ENCODE data around the gene CEBPG. TPM values are rescaled to one million over a fixed set of nuclear protein-coding genes. Genes with fewer than 3 reads are reported as not detected.

The CEBPG gene
- polyA plus RNA-seq, 1 donor from 2014 or later, result 67.5 TPM

DNA sequence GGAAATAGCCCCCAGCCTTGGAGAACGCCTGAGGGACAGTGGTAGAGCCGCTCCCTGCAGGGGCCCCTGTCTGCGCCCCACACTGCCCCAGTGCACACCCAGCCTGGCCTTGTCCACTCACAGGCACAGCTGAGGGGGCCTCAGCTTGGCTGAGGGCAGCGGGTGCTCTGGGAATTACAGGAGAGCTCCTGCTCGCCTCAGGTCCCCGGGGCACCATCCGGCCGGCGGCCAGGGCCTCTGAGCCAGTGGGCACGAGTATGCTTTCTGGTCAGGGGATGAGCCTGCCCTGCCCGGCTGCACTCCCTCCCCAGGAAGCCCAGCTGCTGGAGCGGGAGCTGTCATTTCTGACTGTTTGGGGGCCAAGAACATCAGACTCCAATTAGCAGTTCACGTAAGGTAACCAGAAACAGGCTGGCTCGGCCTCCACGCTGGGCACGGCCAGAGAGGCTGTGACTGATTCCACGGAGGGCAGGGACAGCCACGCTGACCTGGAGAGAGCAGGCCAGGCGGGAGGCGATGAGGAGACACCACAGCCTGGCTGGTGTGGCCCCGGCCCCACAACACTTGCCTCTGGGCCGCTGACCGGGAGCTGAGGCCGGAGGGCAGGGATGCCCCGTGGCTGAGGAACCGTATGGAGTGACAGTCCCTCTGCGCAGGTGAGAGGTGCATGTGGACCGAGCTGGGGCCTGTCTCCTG is 15.4 kb downstream of the CEBPG start:
- Histone ChIP-seq H3K9me2 (ENCODE audit: insufficient read depth, low read length) (no peaks in the 10 kb centered on the region), H3F3A (ENCODE audit: insufficient read depth, low read length, poor library complexity, severe bottlenecking) (no peaks in the 10 kb centered on the region), H3K27me3 (ENCODE audit: insufficient read depth, low read depth, low read length) (no peaks in the 10 kb centered on the region), H3K36me3 (ENCODE audit: insufficient read depth, low read length) (no peaks in the 10 kb centered on the region), H3K27ac (ENCODE audit: low read length) (no peak overlapping the region), H3K4me3 (ENCODE audit: low read length) (no peak overlapping the region), H3K9ac (ENCODE audit: low read length) (no peak overlapping the region), H3K9me3 (ENCODE audit: low read length) (no peaks in the 10 kb centered on the region), H3K4me2 (ENCODE audit: low read length) (no peak overlapping the region), H2AFZ (ENCODE audit: low read depth, low read length) (no peak overlapping the region), H4K20me1 (ENCODE audit: insufficient read depth) (no peaks in the 10 kb centered on the region), H3K79me2 (replicated peaks; ENCODE audit: insufficient read depth, low read length) (peaks cover 3% of the 10 kb centered on the region)
- no peak for TF ChIP-seq EZH2 (IDR thresholded peaks at IDR 0.05; ENCODE audit: borderline replicate concordance, insufficient read depth, low read length, poor library complexity, severe bottlenecking)
- no peak for TF ChIP-seq POLR2AphosphoS5 (IDR thresholded peaks at IDR 0.05)
- no peak for TF ChIP-seq REST (IDR thresholded peaks at IDR 0.05; ENCODE audit: borderline replicate concordance)
- TF ChIP-seq EP300 (conservative IDR thresholded peaks at IDR 0.05; ENCODE audit: poor library complexity, severe bottlenecking), result no peak
- TF ChIP-seq, protein P1, sequence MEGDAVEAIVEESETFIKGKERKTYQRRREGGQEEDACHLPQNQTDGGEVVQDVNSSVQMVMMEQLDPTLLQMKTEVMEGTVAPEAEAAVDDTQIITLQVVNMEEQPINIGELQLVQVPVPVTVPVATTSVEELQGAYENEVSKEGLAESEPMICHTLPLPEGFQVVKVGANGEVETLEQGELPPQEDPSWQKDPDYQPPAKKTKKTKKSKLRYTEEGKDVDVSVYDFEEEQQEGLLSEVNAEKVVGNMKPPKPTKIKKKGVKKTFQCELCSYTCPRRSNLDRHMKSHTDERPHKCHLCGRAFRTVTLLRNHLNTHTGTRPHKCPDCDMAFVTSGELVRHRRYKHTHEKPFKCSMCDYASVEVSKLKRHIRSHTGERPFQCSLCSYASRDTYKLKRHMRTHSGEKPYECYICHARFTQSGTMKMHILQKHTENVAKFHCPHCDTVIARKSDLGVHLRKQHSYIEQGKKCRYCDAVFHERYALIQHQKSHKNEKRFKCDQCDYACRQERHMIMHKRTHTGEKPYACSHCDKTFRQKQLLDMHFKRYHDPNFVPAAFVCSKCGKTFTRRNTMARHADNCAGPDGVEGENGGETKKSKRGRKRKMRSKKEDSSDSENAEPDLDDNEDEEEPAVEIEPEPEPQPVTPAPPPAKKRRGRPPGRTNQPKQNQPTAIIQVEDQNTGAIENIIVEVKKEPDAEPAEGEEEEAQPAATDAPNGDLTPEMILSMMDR (IDR thresholded peaks at IDR 0.05; ENCODE audit: poor library complexity, severe bottlenecking), result no peak
- TF ChIP-seq SMC3 (conservative IDR thresholded peaks at IDR 0.05; ENCODE audit: poor library complexity), result no peak
- TF ChIP-seq MXI1 (conservative IDR thresholded peaks at IDR 0.05; ENCODE audit: poor library complexity, severe bottlenecking), result no peak
- no peak for TF ChIP-seq TAF1 (IDR thresholded peaks at IDR 0.05; ENCODE audit: low read depth)
- no peak for TF ChIP-seq RAD21 (conservative IDR thresholded peaks at IDR 0.05)

GRCh38 chr19:33389421-33390100 is 16.1 kb downstream of the CEBPG start:
- no peak overlapping the region for H3K4me3 ChIP-seq (ENCODE audit: low read length)
- no peak overlapping the region for H3K4me2 ChIP-seq (ENCODE audit: low read length)
- H3K9me2 ChIP-seq (ENCODE audit: insufficient read depth, low read length), result no peaks in the 10 kb centered on the region
- H3K9ac ChIP-seq (ENCODE audit: low read length), result no peak overlapping the region
- no peaks in the 10 kb centered on the region for H3K9me3 ChIP-seq (ENCODE audit: low read length)
- H3F3A ChIP-seq (ENCODE audit: insufficient read depth, low read length, poor library complexity, severe bottlenecking), result no peaks in the 10 kb centered on the region
- no peak overlapping the region for H3K27ac ChIP-seq (ENCODE audit: low read length)
- no peaks in the 10 kb centered on the region for H3K36me3 ChIP-seq (ENCODE audit: insufficient read depth, low read length)
- no peaks in the 10 kb centered on the region for H3K27me3 ChIP-seq (ENCODE audit: insufficient read depth, low read depth, low read length)
- H4K20me1 ChIP-seq (ENCODE audit: insufficient read depth), result no peaks in the 10 kb centered on the region
- H2AFZ ChIP-seq (ENCODE audit: low read depth, low read length), result no peak overlapping the region
- TF ChIP-seq POLR2AphosphoS5 (IDR thresholded peaks at IDR 0.05), result no peak
- no peak for TF ChIP-seq EP300 (conservative IDR thresholded peaks at IDR 0.05; ENCODE audit: poor library complexity, severe bottlenecking)
- TF ChIP-seq EZH2 (IDR thresholded peaks at IDR 0.05; ENCODE audit: borderline replicate concordance, insufficient read depth, low read length, poor library complexity, severe bottlenecking), result no peak
- TF ChIP-seq, protein P1 (IDR thresholded peaks at IDR 0.05; ENCODE audit: poor library complexity, severe bottlenecking), result no peak
- no peak for TF ChIP-seq REST (IDR thresholded peaks at IDR 0.05; ENCODE audit: borderline replicate concordance)
- TF ChIP-seq RAD21 (conservative IDR thresholded peaks at IDR 0.05), result no peak
- no peak for TF ChIP-seq SMC3 (conservative IDR thresholded peaks at IDR 0.05; ENCODE audit: poor library complexity)
- no peak for TF ChIP-seq TAF1 (IDR thresholded peaks at IDR 0.05; ENCODE audit: low read depth)
- TF ChIP-seq MXI1 (conservative IDR thresholded peaks at IDR 0.05; ENCODE audit: poor library complexity, severe bottlenecking), result no peak
- peaks cover 3% of the 10 kb centered on the region for H3K79me2 ChIP-seq (replicated peaks; ENCODE audit: insufficient read depth, low read length)
